SK-N-SH (cell line): ENCODE measurements around the gene CADM1. TPM values are rescaled to one million over a fixed set of nuclear protein-coding genes. Genes with fewer than 3 reads are reported as not detected.

Source experiments
- CTCF ChIA-PET: fragments of 300-600, 350-600 bp; formaldehyde crosslinking; extraction: SDS; loops from one replicate; lab custom pipeline; 2021; lab: Yijun Ruan, JAX
- POLR2A ChIA-PET: fragments of 350-600 bp; sonication (Branson Sonifier 250); formaldehyde crosslinking; extraction: SDS; loops from one replicate; lab custom pipeline; 2020; ENCODE audit warnings: antibody characterized with exemption, inconsistent platforms; lab: Yijun Ruan, JAX
- DNase-seq: peaks from one replicate; pipeline ENCODE4 v3.0.0; 2012
- H2AFZ ChIP-seq: fragments of 200-600 bp; sonication (generic); 2 replicates; pipeline ENCODE4 v1.8.1; 2016; ENCODE audit warnings: antibody characterized with exemption, mild to moderate bottlenecking, low read depth
- H3F3A ChIP-seq: fragments of 200-600 bp; sonication (generic); replicated peaks from 2 replicates; pipeline ENCODE3; 2016; ENCODE audit warnings: antibody characterized with exemption, mild to moderate bottlenecking; ENCODE audit not compliant: insufficient read depth
- H3K27ac ChIP-seq, 2 experiments: fragments of 200-500 bp in 1 of 2; fragments of 200-600 bp in 1 of 2; sonication (Bioruptor generic) in 1 of 2; sonication (generic), shearing (Covaris generic) in 1 of 2; 2 replicates each; pipeline versions ENCODE4 v1.5.1 to v1.6.1; 2014 to 2016; ENCODE audit warnings: low read depth in 2 of 2, inconsistent platforms in 1 of 2, low read length in 1 of 2, mild to moderate bottlenecking in 1 of 2, mixed read lengths in 1 of 2
- H3K27me3 ChIP-seq: fragments of 200-600 bp; sonication (generic), shearing (Covaris generic); 2 replicates; pipeline ENCODE4 v1.6.1; 2016; ENCODE audit warnings: mixed run types; ENCODE audit not compliant: insufficient read depth
- H3K36me3 ChIP-seq, 2 experiments: fragments of 200-500 bp in 1 of 2; fragments of 200-600 bp in 1 of 2; sonication (Bioruptor generic) in 1 of 2; sonication (generic) in 1 of 2; replicated peaks in 1 of 2; 2 replicates each; pipeline versions ENCODE3 to v1.5.1; 2014 to 2016; ENCODE audit warnings: low read length in 1 of 2, mild to moderate bottlenecking in 1 of 2; ENCODE audit not compliant: insufficient read depth in 2 of 2, control insufficient read depth in 1 of 2
- H3K4me1 ChIP-seq, 2 experiments: fragments of 200-500 bp in 1 of 2; fragments of 200-600 bp in 1 of 2; sonication (Bioruptor generic) in 1 of 2; sonication (generic), shearing (Covaris generic) in 1 of 2; 2 replicates each; pipeline versions ENCODE4 v1.5.1 to v1.6.1; 2014 to 2016; ENCODE audit warnings: low read depth in 1 of 2, low read length in 1 of 2, mixed run types in 1 of 2; ENCODE audit not compliant: insufficient read depth in 2 of 2, control insufficient read depth in 1 of 2
- H3K4me2 ChIP-seq: fragments of 200-600 bp; sonication (generic), shearing (Covaris generic); 2 replicates; pipeline ENCODE4 v1.6.1; 2017; ENCODE audit warnings: mixed run types
- H3K4me3 ChIP-seq, 2 experiments: fragments of 200-500 bp in 1 of 2; fragments of 200-600 bp in 1 of 2; sonication (Bioruptor generic) in 1 of 2; sonication (generic), shearing (Covaris generic) in 1 of 2; 2 replicates each; pipeline versions ENCODE4 v1.5.1 to v1.8.1; 2014 to 2016; ENCODE audit warnings: low read depth in 2 of 2, inconsistent platforms in 1 of 2, low read length in 1 of 2, mild to moderate bottlenecking in 1 of 2, mixed read lengths in 1 of 2, moderate library complexity in 1 of 2
- H3K79me2 ChIP-seq: fragments of 200-600 bp; sonication (generic); 2 replicates; pipeline ENCODE4 v1.8.1; 2017; ENCODE audit warnings: mild to moderate bottlenecking; ENCODE audit not compliant: insufficient read depth
- H3K9ac ChIP-seq: fragments of 200-600 bp; sonication (generic); 2 replicates; pipeline ENCODE4 v1.6.1; 2017; ENCODE audit warnings: mixed run types
- H3K9me2 ChIP-seq: fragments of 200-600 bp; sonication (generic); 2 replicates; pipeline ENCODE4 v1.6.1; 2017; ENCODE audit warnings: mixed run types
- H3K9me3 ChIP-seq: fragments of 200-600 bp; sonication (generic); 2 replicates; pipeline ENCODE4 v1.6.1; 2017; ENCODE audit warnings: mixed run types, mild to moderate bottlenecking, moderate library complexity
- H4K20me1 ChIP-seq: fragments of 200-600 bp; sonication (generic); 2 replicates; pipeline ENCODE4 v1.6.1; 2017; ENCODE audit warnings: mild to moderate bottlenecking, mixed run types; ENCODE audit not compliant: insufficient read depth
- CHD2 ChIP-seq: fragments of 150-350 bp; IDR thresholded peaks from 2 replicates; pipeline ENCODE4 v1.6.1; 2018; ENCODE audit warnings: low read length; ENCODE audit not compliant: partially characterized antibody
- EP300 ChIP-seq, 2 experiments: IDR thresholded peaks; 2 replicates each; pipeline versions ENCODE4 v1.4.0 to v1.6.1; 2012; ENCODE audit warnings: borderline replicate concordance in 1 of 2, low read depth in 1 of 2, low read length in 1 of 2
- EZH2phosphoT487 ChIP-seq: fragments of 200-600 bp; sonication (generic); IDR thresholded peaks from 2 replicates; pipeline ENCODE4 v1.6.1; 2017; ENCODE audit warnings: low read depth, mixed run types, mild to moderate bottlenecking, antibody characterized with exemption, moderate library complexity, borderline replicate concordance
- FOSL2 ChIP-seq: IDR thresholded peaks from 2 replicates; pipeline ENCODE4 v1.4.0; 2012; ENCODE audit warnings: low read depth, mild to moderate bottlenecking, moderate library complexity, borderline replicate concordance
- GABPA ChIP-seq: IDR thresholded peaks from 2 replicates; pipeline ENCODE4 v1.4.0; 2012; ENCODE audit warnings: low read depth, mild to moderate bottlenecking
- JUND ChIP-seq: IDR thresholded peaks from 2 replicates; pipeline ENCODE4 v1.4.0; 2012
- MAX ChIP-seq: IDR thresholded peaks from 2 replicates; pipeline ENCODE4 v1.4.0; 2012; ENCODE audit warnings: low read depth
- MXI1 ChIP-seq: IDR thresholded peaks from 2 replicates; pipeline ENCODE4 v1.6.1; 2012; ENCODE audit warnings: mild to moderate bottlenecking, low read depth, low read length, improper control_type of control experiment
- NFIC ChIP-seq: IDR thresholded peaks from 2 replicates; pipeline ENCODE4 v1.4.0; 2012; ENCODE audit warnings: borderline replicate concordance
- NRF1 ChIP-seq: IDR thresholded peaks from 2 replicates; pipeline ENCODE4 v1.6.1; 2012; ENCODE audit warnings: low read depth, mild to moderate bottlenecking, low read length
- POLR2AphosphoS5 ChIP-seq: IDR thresholded peaks from 2 replicates; pipeline ENCODE4 v1.6.1; 2012; ENCODE audit warnings: low read depth, low read length
- RCOR1 ChIP-seq: fragments of 150-350 bp; IDR thresholded peaks from 2 replicates; pipeline ENCODE4 v1.6.1; 2017; ENCODE audit warnings: antibody characterized with exemption, low read length
- SIN3A ChIP-seq: IDR thresholded peaks from 2 replicates; pipeline ENCODE4 v1.6.1; 2012; ENCODE audit warnings: low read depth, mild to moderate bottlenecking, low read length, moderate library complexity, borderline replicate concordance
- SMC3 ChIP-seq: IDR thresholded peaks from 2 replicates; pipeline ENCODE4 v1.6.1; 2012; ENCODE audit warnings: low read depth, low read length, improper control_type of control experiment
- USF1 ChIP-seq: IDR thresholded peaks from 2 replicates; pipeline ENCODE4 v1.4.0; 2012; ENCODE audit warnings: low read depth, borderline replicate concordance
- USF2 ChIP-seq: fragments of 150-350 bp; IDR thresholded peaks from 2 replicates; pipeline ENCODE4 v1.6.1; 2017; ENCODE audit warnings: antibody characterized with exemption, low read length, low read depth, borderline replicate concordance
- YY1 ChIP-seq: IDR thresholded peaks from 2 replicates; pipeline ENCODE4 v1.4.0; 2012; ENCODE audit warnings: low read depth, mild to moderate bottlenecking
- WGBS: methylation state at CpG from one replicate; pipeline ENCODE4 v1.1.6; 2017; ENCODE audit warnings: low lambda C conversion rate; 5-methylcytosine and 5-hydroxymethylcytosine counted together
- polyA plus RNA-seq, 3 experiments: library from polyadenylated mRNA; depleted of rRNA; stranded (reverse); fragments of >200 nt; gene quantifications; 2 replicates each; pipeline ENCODE4 v1.2.3, GENCODE V29; 2012
- TF ChIP-seq, protein P1 (sequence below): fragments of 150-350 bp; IDR thresholded peaks from 2 replicates; pipeline ENCODE4 v1.6.1; 2016; ENCODE audit warnings: mild to moderate bottlenecking, low read depth, low read length
- TF ChIP-seq, protein P2 (sequence below): IDR thresholded peaks from 2 replicates; pipeline ENCODE4; 2012
- TF ChIP-seq, protein P3 (sequence below): fragments of 200-600 bp; sonication (generic); IDR thresholded peaks from 2 replicates; pipeline ENCODE4 v1.6.1; 2017; ENCODE audit warnings: antibody characterized with exemption, mild to moderate bottlenecking, moderate library complexity

CADM1 gene
- polyA plus RNA-seq, 1 of the 3 experiments (the other 2 are of a cell fraction): 7.9 TPM

DNA sequence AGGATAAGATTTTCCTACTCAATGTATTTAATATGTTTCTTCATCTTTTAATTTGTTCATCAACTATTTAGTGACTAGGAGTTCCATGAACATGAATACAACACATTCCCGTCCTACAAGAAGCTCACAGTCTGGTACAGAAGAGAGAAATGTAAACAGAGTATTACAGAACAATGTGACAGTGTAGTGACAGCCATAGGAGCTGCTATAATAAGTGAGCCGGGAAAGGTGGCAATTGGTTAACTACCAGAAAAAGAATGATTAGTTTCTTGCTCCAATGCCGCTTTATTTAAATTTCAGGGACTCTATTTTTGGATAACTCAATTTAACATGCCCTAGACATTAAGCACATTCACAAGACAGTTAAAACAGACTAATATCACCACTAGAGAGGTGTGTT, 192.3 kb downstream of the CADM1 start:
- no peaks in the 10 kb centered on the region for H3K36me3 ChIP-seq
- ChIA-PET POLR2A (no interaction called here), CTCF (interaction anchor here (2.1 kb wide), 1 partner anchor 13 kb away, joined by 7 read pairs; no protein-coding TSS in a partner anchor)
- peaks cover 0 to 8% of the 10 kb centered on the region in 2 experiments; a peak in 2 of 4 replicates for H3K4me1 ChIP-seq
- no peak for DNase-seq
- no peaks in the 10 kb centered on the region for H4K20me1 ChIP-seq
- H3K9ac ChIP-seq: no peak overlapping the region
- H3K27ac ChIP-seq: no peak overlapping the region
- H3K79me2 ChIP-seq: no peaks in the 10 kb centered on the region
- TF ChIP-seq YY1 (no peak), EZH2phosphoT487 (no peak), POLR2AphosphoS5 (no peak), NRF1 (no peak), CHD2 (no peak), SIN3A (no peak), FOSL2 (no peak), NFIC (no peak), EP300 (IDR thresholded peaks at IDR 0.05; ENCODE audit: borderline replicate concordance in 1 of 2, low read depth in 1 of 2, low read length in 1 of 2) (no peak), USF1 (no peak), MAX (no peak), MXI1 (no peak), USF2 (no peak), RCOR1 (no peak), SMC3 (no peak), JUND (no peak), GABPA (no peak)
- TF ChIP-seq, protein P1, sequence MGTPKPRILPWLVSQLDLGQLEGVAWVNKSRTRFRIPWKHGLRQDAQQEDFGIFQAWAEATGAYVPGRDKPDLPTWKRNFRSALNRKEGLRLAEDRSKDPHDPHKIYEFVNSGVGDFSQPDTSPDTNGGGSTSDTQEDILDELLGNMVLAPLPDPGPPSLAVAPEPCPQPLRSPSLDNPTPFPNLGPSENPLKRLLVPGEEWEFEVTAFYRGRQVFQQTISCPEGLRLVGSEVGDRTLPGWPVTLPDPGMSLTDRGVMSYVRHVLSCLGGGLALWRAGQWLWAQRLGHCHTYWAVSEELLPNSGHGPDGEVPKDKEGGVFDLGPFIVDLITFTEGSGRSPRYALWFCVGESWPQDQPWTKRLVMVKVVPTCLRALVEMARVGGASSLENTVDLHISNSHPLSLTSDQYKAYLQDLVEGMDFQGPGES: no peak
- TF ChIP-seq, protein P2, sequence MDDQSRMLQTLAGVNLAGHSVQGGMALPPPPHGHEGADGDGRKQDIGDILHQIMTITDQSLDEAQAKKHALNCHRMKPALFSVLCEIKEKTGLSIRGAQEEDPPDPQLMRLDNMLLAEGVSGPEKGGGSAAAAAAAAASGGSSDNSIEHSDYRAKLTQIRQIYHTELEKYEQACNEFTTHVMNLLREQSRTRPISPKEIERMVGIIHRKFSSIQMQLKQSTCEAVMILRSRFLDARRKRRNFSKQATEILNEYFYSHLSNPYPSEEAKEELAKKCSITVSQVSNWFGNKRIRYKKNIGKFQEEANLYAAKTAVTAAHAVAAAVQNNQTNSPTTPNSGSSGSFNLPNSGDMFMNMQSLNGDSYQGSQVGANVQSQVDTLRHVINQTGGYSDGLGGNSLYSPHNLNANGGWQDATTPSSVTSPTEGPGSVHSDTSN: no peak
- TF ChIP-seq, protein P3, sequence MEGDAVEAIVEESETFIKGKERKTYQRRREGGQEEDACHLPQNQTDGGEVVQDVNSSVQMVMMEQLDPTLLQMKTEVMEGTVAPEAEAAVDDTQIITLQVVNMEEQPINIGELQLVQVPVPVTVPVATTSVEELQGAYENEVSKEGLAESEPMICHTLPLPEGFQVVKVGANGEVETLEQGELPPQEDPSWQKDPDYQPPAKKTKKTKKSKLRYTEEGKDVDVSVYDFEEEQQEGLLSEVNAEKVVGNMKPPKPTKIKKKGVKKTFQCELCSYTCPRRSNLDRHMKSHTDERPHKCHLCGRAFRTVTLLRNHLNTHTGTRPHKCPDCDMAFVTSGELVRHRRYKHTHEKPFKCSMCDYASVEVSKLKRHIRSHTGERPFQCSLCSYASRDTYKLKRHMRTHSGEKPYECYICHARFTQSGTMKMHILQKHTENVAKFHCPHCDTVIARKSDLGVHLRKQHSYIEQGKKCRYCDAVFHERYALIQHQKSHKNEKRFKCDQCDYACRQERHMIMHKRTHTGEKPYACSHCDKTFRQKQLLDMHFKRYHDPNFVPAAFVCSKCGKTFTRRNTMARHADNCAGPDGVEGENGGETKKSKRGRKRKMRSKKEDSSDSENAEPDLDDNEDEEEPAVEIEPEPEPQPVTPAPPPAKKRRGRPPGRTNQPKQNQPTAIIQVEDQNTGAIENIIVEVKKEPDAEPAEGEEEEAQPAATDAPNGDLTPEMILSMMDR: no peak
- H3K4me2 ChIP-seq: no peak overlapping the region
- no peaks in the 10 kb centered on the region for H3K27me3 ChIP-seq
- no peaks in the 10 kb centered on the region for H3K9me2 ChIP-seq
- H3K9me3 ChIP-seq: no peaks in the 10 kb centered on the region
- H2AFZ ChIP-seq: no peak overlapping the region
- WGBS: 76% methylated on average over 3 of the region's 3 CpGs
- no peak overlapping the region for H3K4me3 ChIP-seq
- H3F3A ChIP-seq: no peaks in the 10 kb centered on the region
